Heart left ventricle (tissue), 16 donors: Measurements from ENCODE around the gene BCL2L12. TPM values are rescaled to one million over a fixed set of nuclear protein-coding genes. Genes with fewer than 3 reads are reported as not detected.
A peak's percentile ranks its signal among the peaks of the same experiment; 100 is the strongest.

ENCODE experiments used
- ATAC-seq, 4 donors: fragments of 200-7000 bp; cut with Tn5 transposase; one replicate each; pipeline ENCODE4 v1.9.1; 2020 to 2022; ENCODE audit warnings: moderate library complexity in 4 of 4, mild to moderate bottlenecking in 3 of 4, moderate number of reproducible peaks in 1 of 4
- DNase-seq, 5 donors: peaks; one replicate each; pipeline ENCODE4 v3.0.0-alpha.2; 2020
- H3K27ac ChIP-seq, 12 donors: fragments of 200-600 bp; sonication (generic) in 4 of 12; one replicate each; pipeline versions ENCODE4 v1.5.0 to v1.8.0; 2016 to 2022; ENCODE audit warnings: mild to moderate bottlenecking in 2 of 12
- H3K27me3 ChIP-seq, 9 donors: fragments of 200-600 bp; sonication (generic) in 2 of 9; one replicate each; pipeline versions ENCODE4 v1.5.1 to v1.8.0; 2016 to 2022; ENCODE audit warnings: mild to moderate bottlenecking in 3 of 9
- H3K36me3 ChIP-seq, 9 donors: fragments of 200-600 bp; sonication (generic) in 2 of 9; one replicate each; pipeline versions ENCODE4 v1.5.0 to v1.8.0; 2018 to 2022; ENCODE audit warnings: mild to moderate bottlenecking in 2 of 9
- H3K4me1 ChIP-seq, 12 donors: fragments of 200-600 bp; sonication (generic) in 4 of 12; one replicate each; pipeline versions ENCODE4 v1.5.0 to v1.8.0; 2016 to 2022; ENCODE audit warnings: mild to moderate bottlenecking in 3 of 12
- H3K4me3 ChIP-seq, 12 donors: fragments of 200-600 bp; sonication (generic) in 4 of 12; one replicate each; pipeline versions ENCODE4 v1.5.0 to v1.8.0; 2017 to 2022; ENCODE audit warnings: mild to moderate bottlenecking in 9 of 12, moderate library complexity in 4 of 12
- H3K9me3 ChIP-seq, 12 donors: fragments of 200-600 bp; sonication (generic) in 4 of 12; one replicate each; pipeline versions ENCODE4 v1.5.0 to v1.8.0; 2016 to 2022; ENCODE audit warnings: mild to moderate bottlenecking in 1 of 12
- CTCF ChIP-seq, 12 donors: fragments of 200-600 bp; sonication (generic) in 4 of 12; IDR thresholded peaks; one replicate each; pipeline versions ENCODE4 v1.5.0 to v1.8.0; 2018 to 2022; ENCODE audit warnings: antibody characterized with exemption in 12 of 12, mild to moderate bottlenecking in 5 of 12
- POLR2A ChIP-seq, 2 donors: fragments of 450-650 bp; IDR thresholded peaks; one replicate each; pipeline ENCODE4 v1.6.1; 2017; ENCODE audit warnings: antibody characterized with exemption in 2 of 2, mild to moderate bottlenecking in 2 of 2, moderate library complexity in 2 of 2
- WGBS, 4 donors: extraction: QIAGEN DNeasy Blood & Tissue Kit in 2 of 4; methylation state at CpG; one replicate each; pipeline versions ENCODE4 v1.1.5 to v1.1.7; 2013 to 2018; 5-methylcytosine and 5-hydroxymethylcytosine counted together
- intact Hi-C, 10 donors: fragments of 100-400 bp; cut with DNase I; formaldehyde crosslinking; loops; one replicate each; pipeline versions ENCODE4 v1.11.1 to v1.14.2; 2022
- polyA plus RNA-seq, 2 donors: library from polyadenylated mRNA; stranded (reverse); fragments of 200-250 nt; gene quantifications; one replicate each; pipeline ENCODE4 v1.2.3, GENCODE V29; 2013
- total RNA-seq, 9 donors: library from RNA; depleted of rRNA in 2 of 9; stranded (reverse); fragments of >200 nt in 2 of 9; fragmentation: NEBNext Ultra II Directional in 3 of 9; extraction: Animal tissue kit (Norgen Biotek cat#: 25700) in 3 of 9; gene quantifications; one replicate each; pipeline versions ENCODE4 v1.1.0 to v1.2.4, GENCODE V29; 2016 to 2023
- donor health status: ischemic (EF 13 %, LVEDD 7.1; RV severe dilation, severe dysfunction).
- donor health status: healthy with polysubstance abuse.
- donor health status: DM: no; HTN: yes; CAD: no.
- donor health status: DM: no; HTN: no; CAD: no.
- donor health status: ischemic (EF 25% LVEDD 6.9; RV normal size, moderate dysfunction).
- donor health status: ischemic (EF 25% LVEDD 5.7; RV mildly dilated, moderate dysfunction).
- donor health status: healthy.
- donor health status: DM: yes; HTN: yes; CAD: no.
- donor health status: ischemic (EF 35%, LVEDD 5.7; RV mildly dilated, moderate dysfunction).
- donor health status: nonischemic (EF 11% LVEDD 7.7; RV severe dilation, severe dysfunction).
- donor health status: DM: yes; HTN: yes; CAD: no.
- donor health status: PGD.
- donor health status: ischemic (EF 29% LVEDD 5.4; RV normal size, mild dysfunction).
- donor health status: nonischemic (EF 23%, LVEDD 6.1; RV moderate dilation, normal function).

Gene BCL2L12
- total and polyA plus RNA-seq, 11 donors = 5.9 to 18.6 (median 10.5) TPM

GRCh38 chr19:49701271-49701786, 35.6 kb downstream of the BCL2L12 start:
- intact Hi-C loops = no loop called here
- peak in 1 of 4 donors; percentile 35 for ATAC-seq
- WGBS, 4 donors = 49 to 53% (median 51%) methylated on average over 27 to 40 of the region's 40 CpGs

GRCh38 chr19:49704888-49705642, 39.3 kb downstream of the BCL2L12 start:
- Histone ChIP-seq H3K4me3 (no peak overlapping the region), H3K4me1 (no peaks in the 10 kb centered on the region), H3K27me3 (peaks cover 0 to 4% (median 0%) of the 10 kb centered on the region in 9 donors), H3K27ac (no peak overlapping the region), H3K36me3 (no peaks in the 10 kb centered on the region), H3K9me3 (no peaks in the 10 kb centered on the region)
- 90 to 93% (median 90%) methylated on average over 20 to 22 of the region's 22 CpGs for WGBS, 4 donors
- ATAC-seq (no peak), DNase-seq (no peak)
- no peak for TF ChIP-seq CTCF (IDR thresholded peaks at IDR 0.05)
- no peak for TF ChIP-seq POLR2A (IDR thresholded peaks at IDR 0.05)
- intact Hi-C loops = no loop called here

More at GRCh38 chr19:49701271-49701786, 35.6 kb downstream of the BCL2L12 start:
- Histone ChIP-seq H3K36me3 (no peaks in the 10 kb centered on the region), H3K4me3 (no peak overlapping the region), H3K27me3 (peaks cover 0 to 4% (median 0%) of the 10 kb centered on the region in 9 donors), H3K27ac (no peak overlapping the region), H3K9me3 (no peaks in the 10 kb centered on the region), H3K4me1 (no peaks in the 10 kb centered on the region)
- TF ChIP-seq CTCF (IDR thresholded peaks at IDR 0.05) = no peak
- TF ChIP-seq POLR2A (IDR thresholded peaks at IDR 0.05) = no peak
- no peak for DNase-seq

GRCh38 chr19:49705919-49706318, 40.2 kb downstream of the BCL2L12 start:
- no peaks in the 10 kb centered on the region for H3K9me3 ChIP-seq
- TF ChIP-seq POLR2A (IDR thresholded peaks at IDR 0.05) (no peak), CTCF (IDR thresholded peaks at IDR 0.05) (no peak)
- no peaks in the 10 kb centered on the region for H3K36me3 ChIP-seq
- H3K4me3 ChIP-seq = no peak overlapping the region
- intact Hi-C loops = no loop called here
- H3K27me3 ChIP-seq = peaks cover 0 to 4% (median 0%) of the 10 kb centered on the region in 9 donors
- H3K27ac ChIP-seq = no peak overlapping the region
- DNase-seq (no peak), ATAC-seq (peak in 1 of 4 donors; percentile 45)
- 94 to 95% (median 95%) methylated on average over 8 to 16 of the region's 16 CpGs for WGBS, 4 donors
- no peaks in the 10 kb centered on the region for H3K4me1 ChIP-seq

- no peak overlapping the region for H3K4me3 ChIP-seq
- no peaks in the 10 kb centered on the region for H3K36me3 ChIP-seq
- H3K27me3 ChIP-seq = no peaks in the 10 kb centered on the region
- intact Hi-C loops = no loop called here
- no peaks in the 10 kb centered on the region for H3K4me1 ChIP-seq
- no peaks in the 10 kb centered on the region for H3K9me3 ChIP-seq
- no peak overlapping the region for H3K27ac ChIP-seq
- TF ChIP-seq POLR2A (IDR thresholded peaks at IDR 0.05) (no peak), CTCF (IDR thresholded peaks at IDR 0.05) (no peak)
- DNase-seq (no peak), ATAC-seq (no peak)
- WGBS, 4 donors = 91 to 94% (median 92%) methylated on average over 20 of the region's 20 CpGs
These were observed 44.7 kb downstream of the BCL2L12 start for GRCh38 chr19:49710372-49710951.
